CD4-positive, alpha-beta T cell treated with Interferon gamma for 1 hour (primary cell): ENCODE data around the gene FATE1.

Source experiments
- DNase-seq: peaks from one replicate; pipeline ENCODE4 v3.0.0-alpha.2; 2020

The FATE1 gene

DNA sequence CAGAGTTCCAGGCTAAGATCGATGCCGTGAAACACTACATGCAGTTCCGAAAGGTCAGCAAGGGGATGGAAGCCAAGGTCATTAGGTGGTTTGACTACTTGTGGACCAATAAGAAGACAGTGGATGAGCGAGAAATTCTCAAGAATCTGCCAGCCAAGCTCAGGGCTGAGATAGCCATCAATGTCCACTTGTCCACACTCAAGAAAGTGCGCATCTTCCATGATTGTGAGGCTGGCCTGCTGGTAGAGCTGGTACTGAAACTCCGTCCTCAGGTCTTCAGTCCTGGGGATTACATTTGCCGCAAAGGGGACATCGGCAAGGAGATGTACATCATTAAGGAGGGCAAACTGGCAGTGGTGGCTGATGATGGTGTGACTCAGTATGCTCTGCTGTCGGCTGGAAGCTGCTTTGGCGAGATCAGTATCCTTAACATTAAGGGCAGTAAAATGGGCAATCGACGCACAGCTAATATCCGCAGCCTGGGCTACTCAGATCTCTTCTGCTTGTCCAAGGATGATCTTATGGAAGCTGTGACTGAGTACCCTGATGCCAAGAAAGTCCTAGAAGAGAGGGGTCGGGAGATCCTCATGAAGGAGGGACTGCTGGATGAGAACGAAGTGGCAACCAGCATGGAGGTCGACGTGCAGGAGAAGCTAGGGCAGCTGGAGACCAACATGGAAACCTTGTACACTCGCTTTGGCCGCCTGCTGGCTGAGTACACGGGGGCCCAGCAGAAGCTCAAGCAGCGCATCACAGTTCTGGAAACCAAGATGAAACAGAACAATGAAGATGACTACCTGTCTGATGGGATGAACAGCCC lies 28.0 kb downstream of the FATE1 start:
- DNase-seq, result no peak

DNA sequence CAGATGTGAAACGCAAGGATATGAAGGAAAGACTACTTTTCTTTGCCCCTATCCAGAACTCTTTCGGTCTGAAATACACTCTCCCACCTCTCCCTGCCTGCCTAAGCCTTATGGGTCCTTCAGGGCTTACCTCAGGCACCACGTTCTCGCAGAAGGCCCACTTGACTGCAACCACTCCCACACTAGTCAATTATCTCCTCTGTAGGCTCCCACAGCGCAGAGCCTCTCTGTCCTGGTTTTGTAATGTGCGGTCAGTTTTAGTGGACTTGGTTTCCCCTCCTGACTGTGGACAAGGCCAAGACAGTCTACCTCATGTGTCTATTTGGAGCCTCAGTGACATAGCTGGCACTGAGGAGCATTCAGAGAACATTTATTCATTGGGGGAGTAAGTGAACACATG lies 29.8 kb downstream of the FATE1 start:
- DNase-seq, result no peak

DNA sequence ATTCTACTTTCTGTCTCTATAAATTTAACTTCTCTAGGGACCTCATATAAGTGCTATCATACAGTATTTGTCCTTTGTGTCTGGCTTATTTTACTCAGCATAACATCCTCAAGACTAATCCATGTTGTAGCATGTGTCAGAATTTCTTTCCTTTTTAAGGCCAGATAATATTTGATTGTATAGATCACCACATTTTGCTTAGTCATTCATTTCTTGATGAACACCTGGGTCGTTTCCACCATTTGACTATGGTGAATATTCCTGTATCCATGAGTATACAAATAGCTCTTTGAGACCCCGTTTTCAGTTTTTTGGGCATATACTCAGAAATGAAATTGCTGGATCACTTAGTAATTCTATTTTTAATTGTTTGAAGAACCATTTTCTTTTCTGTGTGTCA lies 30.7 kb downstream of the FATE1 start:
- DNase-seq, result no peak

DNA sequence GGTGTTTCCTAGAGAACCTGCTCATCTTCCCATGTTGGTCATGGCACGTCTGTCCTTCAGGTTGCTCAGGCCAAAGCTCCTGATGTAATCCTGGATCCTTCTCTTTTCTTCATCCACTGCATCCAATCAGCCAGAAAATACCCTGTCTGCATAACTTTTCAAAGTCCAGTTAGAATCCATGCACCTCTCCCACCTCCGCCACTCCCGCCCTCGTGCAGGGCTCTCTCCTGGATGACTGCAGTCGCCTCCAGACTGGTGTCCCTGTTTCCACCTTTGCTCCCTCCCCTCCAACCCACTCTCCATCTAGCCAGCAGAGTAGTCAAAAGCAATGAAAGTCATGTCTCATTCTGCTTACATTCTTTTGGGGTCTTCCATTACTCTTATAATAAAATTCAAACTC lies 34.7 kb downstream of the FATE1 start:
- no peak for DNase-seq

DNA sequence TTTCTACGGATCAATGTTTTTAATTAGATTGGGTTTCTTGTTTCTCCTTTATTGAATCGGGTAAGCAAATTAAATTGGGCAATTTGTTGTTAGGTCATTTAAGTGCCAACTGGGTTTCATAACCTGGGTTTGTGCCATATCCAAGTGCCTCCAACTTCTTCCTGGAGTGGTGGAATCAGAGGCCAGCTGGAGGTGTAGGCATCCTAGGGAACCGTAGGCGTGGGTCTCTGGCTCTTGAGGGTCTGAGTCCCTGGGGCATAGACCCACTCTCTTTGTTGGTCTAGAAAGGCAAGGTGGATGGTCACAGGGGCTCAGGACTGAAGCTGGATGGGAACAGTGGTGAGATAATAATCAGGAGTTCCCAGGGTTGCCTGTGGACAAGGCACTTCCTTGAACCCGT lies 37.0 kb downstream of the FATE1 start:
- DNase-seq, result no peak

DNA sequence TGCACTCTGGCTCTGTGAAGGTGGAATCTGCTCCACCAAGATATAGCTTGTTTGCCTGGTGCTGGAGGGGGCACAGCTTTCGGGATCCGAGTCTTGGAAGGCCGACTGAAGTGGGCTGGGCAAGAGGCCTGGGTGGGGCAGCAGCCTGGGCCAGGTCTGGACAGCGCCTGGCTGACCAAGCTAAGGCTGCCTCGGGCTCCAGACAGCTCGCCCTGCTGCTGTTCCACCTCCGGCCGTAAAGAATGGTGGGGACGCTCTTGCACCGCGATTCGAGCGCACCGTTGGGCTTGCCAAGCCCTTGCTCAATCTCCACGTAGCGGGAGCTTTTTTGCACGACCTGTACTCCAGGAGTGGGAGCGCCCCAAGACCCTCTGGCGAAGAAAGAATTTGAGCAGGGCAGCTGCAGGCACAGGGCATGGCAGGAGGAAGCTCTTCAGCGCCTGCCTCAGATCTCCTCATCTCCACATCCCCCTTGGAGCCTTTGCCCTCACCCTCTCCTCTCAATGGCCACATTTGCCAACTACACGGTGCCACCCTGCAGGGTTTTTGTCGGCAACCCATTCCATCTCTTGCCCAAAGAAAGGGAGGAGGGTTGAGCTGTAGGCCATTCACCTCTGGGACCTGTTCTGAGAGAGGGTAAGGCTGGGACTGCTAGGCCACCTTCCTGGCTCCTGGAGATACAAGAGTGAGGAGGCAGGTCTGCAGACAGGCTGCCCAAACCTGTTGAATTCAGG lies 37.6 kb downstream of the FATE1 start:
- DNase-seq, result no peak

DNA sequence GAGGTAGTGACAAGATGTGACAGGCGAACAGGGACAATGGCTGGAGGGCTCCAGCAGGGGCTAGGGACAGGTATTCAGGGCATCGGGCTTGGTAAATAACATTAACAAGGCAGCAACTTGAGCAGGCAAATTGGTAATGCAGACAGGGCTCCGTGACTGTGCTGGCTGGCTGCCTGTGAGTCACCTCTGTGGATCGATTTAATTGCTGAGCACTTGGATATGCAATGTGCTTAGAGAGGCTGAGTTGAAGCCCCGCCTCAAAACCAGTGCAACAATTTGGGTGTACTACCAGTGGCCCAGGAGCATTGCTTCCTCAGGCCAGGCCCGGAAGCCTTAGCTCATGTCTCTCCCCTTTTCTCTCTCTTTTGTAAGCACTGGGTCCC lies 38.2 kb downstream of the FATE1 start:
- DNase-seq, result no peak

DNA sequence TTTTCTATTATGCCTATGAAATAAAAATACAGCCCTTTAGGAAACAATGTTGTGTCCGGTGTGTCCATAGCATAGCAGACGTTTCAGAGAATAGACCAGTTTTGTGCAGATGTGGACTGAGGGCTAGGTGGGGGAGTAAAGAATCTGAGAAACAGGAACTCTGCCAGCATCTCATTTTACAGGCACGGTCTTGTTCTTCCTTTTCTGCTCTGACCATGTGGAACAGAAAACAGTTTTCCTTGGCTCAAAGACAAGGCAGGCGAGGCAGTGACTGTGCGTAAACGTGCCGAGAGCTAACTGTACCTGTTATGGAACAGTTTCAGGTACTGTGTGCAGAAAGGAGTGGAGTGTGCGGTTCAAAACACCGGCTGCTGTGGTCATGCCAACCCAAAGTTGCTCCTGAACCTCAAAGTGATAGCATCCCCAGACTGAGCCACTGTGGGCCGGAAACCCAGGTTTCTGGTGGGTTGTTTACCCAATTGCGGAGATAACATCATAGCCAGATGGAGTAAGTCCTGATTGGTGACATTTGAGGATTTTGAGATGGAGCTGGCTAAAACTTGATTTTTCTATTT lies 38.9 kb downstream of the FATE1 start:
- DNase-seq, result no peak

DNA sequence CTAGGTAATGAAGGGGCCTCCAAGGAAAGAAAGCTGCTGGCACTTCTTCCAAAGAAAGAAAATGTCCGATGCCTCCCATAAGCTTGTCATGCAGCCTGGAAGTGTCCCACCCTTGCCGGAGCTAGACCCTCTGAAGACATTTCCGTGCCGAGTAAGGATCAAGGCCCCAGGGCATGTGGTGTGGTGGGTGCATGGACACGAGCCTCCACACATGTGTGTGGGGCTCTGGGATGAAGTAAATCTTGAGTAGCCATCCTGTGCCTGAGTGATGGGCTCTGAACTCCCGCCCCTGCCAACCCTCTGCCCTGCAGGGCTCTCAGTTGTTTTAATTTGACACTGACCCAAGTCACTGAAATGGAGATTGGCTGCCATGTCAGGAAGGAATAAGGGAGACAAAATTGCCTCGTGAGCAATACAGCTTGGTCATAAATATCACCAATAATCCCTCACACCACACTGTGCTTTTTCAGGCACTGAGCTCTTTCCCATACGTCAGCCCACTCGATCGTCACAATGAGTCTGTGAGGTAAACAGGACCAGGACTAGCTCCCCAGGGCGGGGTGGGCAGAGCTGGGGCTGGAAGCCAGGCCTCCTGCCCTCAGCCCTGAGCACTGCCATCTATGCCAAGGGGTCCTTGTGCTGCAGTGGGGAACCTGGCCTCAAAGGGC lies 43.3 kb downstream of the FATE1 start:
- no peak for DNase-seq

DNA sequence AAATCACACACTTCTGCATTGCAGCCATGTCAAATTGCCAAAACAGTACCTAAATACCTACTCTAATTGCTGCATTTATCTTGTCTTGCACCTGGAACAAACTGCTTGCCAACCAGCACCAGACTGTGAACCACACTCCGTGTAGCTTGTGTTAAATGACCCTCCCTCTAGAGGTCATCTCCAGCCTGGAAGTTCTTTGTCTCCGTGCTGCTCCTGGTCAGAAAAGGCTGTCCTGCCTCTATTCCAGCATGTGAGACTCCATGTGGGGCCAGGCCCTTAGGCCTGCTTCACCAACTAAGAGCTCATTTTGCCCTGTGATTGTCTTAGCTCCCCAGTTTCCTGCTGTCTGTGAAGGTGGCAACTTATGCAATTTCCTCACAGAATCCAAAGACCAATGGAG lies 47.0 kb downstream of the FATE1 start:
- no peak for DNase-seq

DNA sequence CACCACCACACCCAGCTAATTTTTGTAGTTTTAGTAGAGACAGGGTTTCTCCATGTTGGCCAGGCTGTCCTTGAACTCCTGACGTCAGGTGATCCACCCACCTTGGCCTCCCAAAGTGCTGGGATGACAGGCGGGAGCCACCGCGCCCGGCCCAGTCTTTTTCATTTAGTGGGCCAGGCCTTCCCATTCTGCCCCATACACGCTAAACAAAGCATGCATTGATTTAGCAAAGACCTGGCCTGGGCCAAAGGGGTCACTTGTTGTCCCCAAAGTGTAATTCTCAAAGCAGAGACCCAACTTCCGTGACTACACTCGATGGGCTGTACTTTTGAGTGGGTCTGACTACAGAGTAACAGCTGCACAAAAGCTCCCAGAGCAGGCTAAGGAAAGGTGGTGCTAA lies 47.9 kb downstream of the FATE1 start:
- no peak for DNase-seq

DNA sequence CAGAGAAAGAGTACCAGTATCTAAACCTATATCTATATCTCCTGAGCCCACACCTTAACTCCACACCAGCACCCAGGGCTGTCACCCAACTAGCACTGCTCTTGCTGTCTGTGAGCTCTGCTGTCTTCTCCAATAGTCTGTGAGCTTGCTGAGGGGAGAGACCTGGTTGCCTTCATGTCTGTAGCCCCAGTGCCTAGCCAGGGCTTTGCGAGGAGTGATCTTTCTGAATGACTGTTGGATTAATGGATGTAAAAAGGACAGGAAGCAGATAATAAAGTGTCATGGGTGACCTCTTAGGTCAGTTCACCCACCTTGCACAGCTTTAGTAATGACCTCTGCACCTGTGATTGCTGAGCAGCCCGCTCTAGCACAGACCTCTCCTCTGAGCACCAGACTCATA lies 49.2 kb downstream of the FATE1 start:
- DNase-seq, result no peak

DNA sequence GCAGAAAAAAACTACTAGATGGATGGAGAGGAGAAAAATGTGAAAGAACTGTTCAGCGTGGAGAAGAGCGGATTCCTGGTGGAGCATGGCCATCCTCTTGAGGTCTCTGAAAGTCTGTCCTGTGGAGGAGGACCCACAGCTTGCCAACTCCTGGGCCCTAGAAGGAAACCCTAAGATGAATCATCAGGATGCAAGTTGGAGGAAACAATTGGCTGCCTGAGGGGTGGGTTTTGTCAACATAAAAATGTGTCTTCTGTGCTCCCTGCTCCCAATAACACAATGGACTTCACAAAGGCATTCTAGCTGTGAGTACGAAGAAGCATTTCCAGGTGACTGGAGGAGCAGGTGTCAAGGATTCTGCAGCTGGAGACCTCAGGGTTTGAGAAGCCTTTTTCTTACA lies 55.9 kb downstream of the FATE1 start:
- no peak for DNase-seq
